ENCODE measurements around the gene BAAT.

The BAAT gene

GRCh38 chr9:101323129-101323528 lies 61.7 kb downstream of the BAAT start:
- Histone ChIP-seq H2AFZ (ENCODE audit: low read depth, low read length, severe bottlenecking) (no peak overlapping the region), H3F3A (ENCODE audit: insufficient read depth) (no peaks in the 10 kb centered on the region), H3K9me2 (replicated peaks; ENCODE audit: insufficient read depth, low read length) (no peaks in the 10 kb centered on the region), H3K79me2 (ENCODE audit: insufficient read depth, low read length) (no peaks in the 10 kb centered on the region), H3K27ac (ENCODE audit: low read depth, low read length) (no peak overlapping the region), H3K36me3 (ENCODE audit: low read length) (no peaks in the 10 kb centered on the region), H3K4me3 (ENCODE audit: insufficient read depth, low read length, poor library complexity, severe bottlenecking) (no peak overlapping the region), H4K20me1 (ENCODE audit: low read depth, low read length) (no peaks in the 10 kb centered on the region), H3K9ac (ENCODE audit: low read length) (no peak overlapping the region), H3K4me2 (ENCODE audit: low read depth, low read length, poor library complexity, severe bottlenecking) (no peak overlapping the region), H3K9me3 (ENCODE audit: insufficient read depth, low read length) (no peaks in the 10 kb centered on the region), H3K27me3 (ENCODE audit: low read length) (no peaks in the 10 kb centered on the region)
- TF ChIP-seq CTCF (IDR thresholded peaks at IDR 0.05; ENCODE audit: insufficient read depth, low read length, poor library complexity, severe bottlenecking), result no peak
- no peak for TF ChIP-seq EZH2phosphoT487 (conservative IDR thresholded peaks at IDR 0.05; ENCODE audit: low read length)

- Histone ChIP-seq H3K27ac (ENCODE audit: low read depth, low read length) (no peak overlapping the region), H3K4me2 (ENCODE audit: low read depth, low read length, poor library complexity, severe bottlenecking) (no peak overlapping the region), H3K9ac (ENCODE audit: low read length) (no peak overlapping the region), H3K4me3 (ENCODE audit: insufficient read depth, low read length, poor library complexity, severe bottlenecking) (no peak overlapping the region), H2AFZ (ENCODE audit: low read depth, low read length, severe bottlenecking) (no peak overlapping the region), H3F3A (ENCODE audit: insufficient read depth) (no peaks in the 10 kb centered on the region), H4K20me1 (ENCODE audit: low read depth, low read length) (no peaks in the 10 kb centered on the region), H3K9me3 (ENCODE audit: insufficient read depth, low read length) (no peaks in the 10 kb centered on the region), H3K27me3 (ENCODE audit: low read length) (no peaks in the 10 kb centered on the region), H3K9me2 (replicated peaks; ENCODE audit: insufficient read depth, low read length) (no peaks in the 10 kb centered on the region), H3K36me3 (ENCODE audit: low read length) (no peaks in the 10 kb centered on the region), H3K79me2 (ENCODE audit: insufficient read depth, low read length) (no peaks in the 10 kb centered on the region)
- TF ChIP-seq EZH2phosphoT487 (conservative IDR thresholded peaks at IDR 0.05; ENCODE audit: low read length) (no peak), CTCF (IDR thresholded peaks at IDR 0.05; ENCODE audit: insufficient read depth, low read length, poor library complexity, severe bottlenecking) (no peak)
Measured at GRCh38 chr9:101317735-101318134, 67.1 kb downstream of the BAAT start.

- Histone ChIP-seq H3K9me3 (ENCODE audit: insufficient read depth, low read length) (no peaks in the 10 kb centered on the region), H3K4me2 (ENCODE audit: low read depth, low read length, poor library complexity, severe bottlenecking) (no peak overlapping the region), H3K79me2 (ENCODE audit: insufficient read depth, low read length) (no peaks in the 10 kb centered on the region), H3K4me3 (ENCODE audit: insufficient read depth, low read length, poor library complexity, severe bottlenecking) (no peak overlapping the region), H3K27ac (ENCODE audit: low read depth, low read length) (no peak overlapping the region), H3K9ac (ENCODE audit: low read length) (no peak overlapping the region), H3K27me3 (ENCODE audit: low read length) (no peaks in the 10 kb centered on the region), H2AFZ (ENCODE audit: low read depth, low read length, severe bottlenecking) (no peak overlapping the region), H3K9me2 (replicated peaks; ENCODE audit: insufficient read depth, low read length) (no peaks in the 10 kb centered on the region), H3F3A (ENCODE audit: insufficient read depth) (no peaks in the 10 kb centered on the region), H3K36me3 (ENCODE audit: low read length) (no peaks in the 10 kb centered on the region), H4K20me1 (ENCODE audit: low read depth, low read length) (no peaks in the 10 kb centered on the region)
- no peak for TF ChIP-seq EZH2phosphoT487 (conservative IDR thresholded peaks at IDR 0.05; ENCODE audit: low read length)
- no peak for TF ChIP-seq CTCF (IDR thresholded peaks at IDR 0.05; ENCODE audit: insufficient read depth, low read length, poor library complexity, severe bottlenecking)
Measured at GRCh38 chr9:101315112-101315450, 69.7 kb downstream of the BAAT start.

GRCh38 chr9:101312661-101313060 lies 72.1 kb downstream of the BAAT start:
- TF ChIP-seq EZH2phosphoT487 (conservative IDR thresholded peaks at IDR 0.05; ENCODE audit: low read length), result no peak
- TF ChIP-seq CTCF (IDR thresholded peaks at IDR 0.05; ENCODE audit: insufficient read depth, low read length, poor library complexity, severe bottlenecking), result no peak
- Histone ChIP-seq H3K4me3 (ENCODE audit: insufficient read depth, low read length, poor library complexity, severe bottlenecking) (no peak overlapping the region), H4K20me1 (ENCODE audit: low read depth, low read length) (no peaks in the 10 kb centered on the region), H3K27ac (ENCODE audit: low read depth, low read length) (no peak overlapping the region), H3F3A (ENCODE audit: insufficient read depth) (no peaks in the 10 kb centered on the region), H3K9ac (ENCODE audit: low read length) (no peak overlapping the region), H3K27me3 (ENCODE audit: low read length) (no peaks in the 10 kb centered on the region), H3K36me3 (ENCODE audit: low read length) (no peaks in the 10 kb centered on the region), H3K9me3 (ENCODE audit: insufficient read depth, low read length) (no peaks in the 10 kb centered on the region), H3K4me2 (ENCODE audit: low read depth, low read length, poor library complexity, severe bottlenecking) (no peak overlapping the region), H3K9me2 (replicated peaks; ENCODE audit: insufficient read depth, low read length) (no peaks in the 10 kb centered on the region), H2AFZ (ENCODE audit: low read depth, low read length, severe bottlenecking) (no peak overlapping the region), H3K79me2 (ENCODE audit: insufficient read depth, low read length) (no peaks in the 10 kb centered on the region)

All from SU-DHL-6 (cell line).